Activated effector memory CD4-positive, alpha-beta T cell treated with anti-CD3 and anti-CD28 coated beads, Interleukin-2, amount 50 U/mL, for 16 hours (primary cell): Measurements from ENCODE around the gene RBM47.
"Not testable (repeated sequence)": the region's sequence is repeated elsewhere in the genome, so short reads cannot be mapped to it uniquely, and the experiment has no call there.

Experiments
- DNase-seq: peaks from one replicate; pipeline ENCODE4 v3.0.0-alpha.2; 2020

The RBM47 gene

DNA sequence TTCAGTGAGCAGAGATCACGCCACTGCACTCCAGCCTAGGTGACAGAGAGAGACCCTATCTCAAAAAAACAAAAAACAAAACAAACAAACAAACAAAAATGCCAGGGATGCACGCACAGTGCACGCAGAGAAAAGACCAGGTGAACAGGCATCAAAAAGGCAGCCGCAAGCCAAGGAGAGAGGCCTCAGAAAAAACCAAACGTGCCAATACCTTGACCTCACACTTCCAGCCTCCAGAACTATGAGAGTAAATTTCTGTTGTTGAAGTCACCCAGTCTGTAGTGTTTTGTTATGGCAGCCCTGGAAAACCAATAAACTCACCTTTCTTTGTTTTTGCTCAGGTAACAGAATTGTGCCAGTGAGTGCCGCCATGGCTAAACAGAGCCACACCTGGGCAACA is 228.6 kb downstream of the RBM47 start:
- no peak for DNase-seq

DNA sequence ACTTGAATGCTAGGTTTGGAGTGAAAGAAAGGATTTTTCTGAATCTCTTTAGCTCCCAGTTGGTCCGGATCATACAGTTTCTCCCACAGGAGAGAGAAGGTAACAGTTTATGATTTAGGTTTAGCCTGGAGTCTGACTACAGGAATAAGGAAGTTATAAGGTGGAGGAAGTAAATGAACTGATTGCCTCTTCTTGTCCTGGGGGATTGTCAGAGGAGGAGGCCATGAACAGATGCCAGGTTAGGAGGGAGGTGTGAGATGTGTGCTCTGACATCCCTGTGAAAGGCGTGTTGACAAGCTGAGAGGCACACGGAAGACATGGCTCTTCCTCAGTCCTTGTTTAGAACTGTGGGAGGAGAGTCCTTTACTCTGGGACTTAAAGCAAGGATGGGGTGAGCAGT is 230.1 kb downstream of the RBM47 start:
- no peak for DNase-seq

DNA sequence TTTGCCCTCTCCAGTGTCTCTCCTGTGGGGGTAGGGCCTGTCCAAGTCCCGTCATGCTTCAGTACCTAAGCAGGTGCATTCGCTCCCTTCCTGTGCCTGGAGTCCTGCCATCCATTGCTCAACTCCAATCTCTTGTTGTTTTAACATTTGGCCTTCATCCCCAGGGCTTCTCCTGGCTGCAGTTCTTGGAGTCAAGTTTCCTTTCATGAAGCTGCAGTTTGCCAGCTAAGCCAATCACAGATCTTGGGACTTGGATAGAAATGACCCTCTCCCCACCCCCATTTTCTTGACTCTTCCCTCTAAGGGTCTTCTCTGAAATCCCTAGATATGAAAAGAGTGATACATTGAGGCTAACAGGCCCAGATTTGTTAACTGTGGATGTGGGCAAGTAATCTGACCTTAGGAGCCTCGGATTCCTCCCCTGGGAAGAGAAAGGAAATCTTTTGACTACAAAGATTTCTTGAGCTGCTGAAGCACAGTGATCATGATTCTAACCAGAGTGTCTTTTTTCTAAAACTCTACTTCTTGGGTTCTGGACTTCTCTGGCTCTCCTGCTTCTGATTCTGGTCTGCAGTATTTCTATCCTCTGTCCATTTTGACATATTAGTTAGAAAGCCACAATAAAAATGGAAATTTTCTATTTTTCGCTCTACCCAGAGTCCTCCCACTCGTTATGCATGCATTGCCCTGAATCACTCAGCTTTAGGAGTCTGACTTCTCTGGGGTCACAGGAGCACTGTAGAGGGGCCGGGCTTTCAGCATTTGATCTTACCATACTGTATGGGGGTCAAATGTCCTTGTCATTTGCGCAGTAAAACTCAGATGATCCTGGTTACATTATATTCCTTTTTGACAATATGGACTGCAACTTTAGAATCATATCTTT is 233.5 kb downstream of the RBM47 start:
- no peak for DNase-seq

DNA sequence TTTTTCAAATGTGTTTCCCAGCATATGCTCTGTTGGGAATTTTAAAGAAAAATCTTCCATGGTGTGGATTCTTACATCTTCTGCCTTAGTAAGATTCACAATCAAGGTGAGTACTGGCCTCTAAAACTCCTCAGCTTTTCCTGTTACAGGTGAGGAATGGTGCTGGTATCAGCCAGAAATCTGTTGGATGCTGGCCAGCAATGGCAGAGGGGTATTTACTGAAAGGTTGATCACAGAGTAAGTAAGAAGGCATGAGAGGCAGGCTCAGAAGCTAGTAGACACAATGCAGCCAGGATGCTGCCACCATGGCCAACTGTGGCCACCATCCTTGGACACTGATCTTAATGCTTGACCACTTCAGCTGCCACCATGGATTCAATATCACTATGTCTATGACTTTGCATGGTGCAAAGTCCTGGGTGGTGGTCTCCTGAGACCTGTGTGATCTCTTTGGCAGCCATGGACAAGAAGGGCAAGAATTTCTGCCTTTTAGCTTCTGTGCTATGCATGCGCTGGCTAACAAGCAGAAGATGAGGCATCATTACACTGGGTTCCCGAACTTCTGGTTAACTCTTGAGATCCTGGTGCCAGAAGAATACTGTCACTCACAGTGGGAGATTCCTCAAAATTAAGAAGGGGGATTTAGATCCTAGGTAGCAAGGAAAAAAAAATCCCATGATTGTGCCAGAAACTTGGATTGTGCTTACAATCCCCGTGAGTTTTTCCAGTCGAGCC is 234.3 kb downstream of the RBM47 start:
- no peak for DNase-seq

DNA sequence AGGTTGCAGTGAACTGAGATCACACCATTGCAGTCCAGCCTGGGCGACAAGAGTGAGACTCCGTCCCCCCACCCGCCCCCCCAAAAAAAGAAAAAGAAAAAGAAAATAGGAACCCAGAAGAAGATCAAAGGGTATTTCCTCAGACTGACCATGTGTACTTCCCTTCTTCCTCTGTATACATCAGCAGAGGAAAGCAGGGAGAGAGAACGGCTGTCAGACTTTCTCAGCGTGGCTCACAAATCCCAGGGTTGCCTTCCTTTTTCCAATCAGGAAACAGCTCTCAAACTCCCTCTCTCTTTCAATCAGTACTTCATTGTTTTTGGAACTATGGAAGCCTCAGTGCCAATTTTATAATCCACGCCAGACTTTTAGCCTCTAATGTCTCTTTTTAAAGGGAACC is 235.4 kb downstream of the RBM47 start:
- no peak for DNase-seq

DNA sequence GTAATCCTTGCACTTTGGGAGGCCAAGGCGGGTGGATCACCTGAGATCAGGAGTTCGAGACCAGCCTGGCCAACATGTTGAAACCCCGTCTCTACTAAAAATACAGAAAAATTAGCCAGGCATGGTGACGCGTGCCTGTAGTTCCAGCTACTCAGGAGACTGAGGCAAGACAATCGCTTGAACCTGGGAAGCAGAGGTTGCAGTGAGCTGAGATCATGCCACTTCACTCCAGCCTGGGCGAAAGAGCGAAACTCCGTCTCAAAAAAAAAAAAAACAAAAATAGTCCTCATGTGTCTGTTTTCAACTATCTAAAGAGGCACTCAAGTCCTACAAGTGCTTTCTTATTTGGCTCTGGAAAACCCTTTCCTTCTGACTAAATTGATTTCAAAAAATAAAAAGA is 237.4 kb downstream of the RBM47 start:
- DNase-seq = not testable (repeated sequence)

DNA sequence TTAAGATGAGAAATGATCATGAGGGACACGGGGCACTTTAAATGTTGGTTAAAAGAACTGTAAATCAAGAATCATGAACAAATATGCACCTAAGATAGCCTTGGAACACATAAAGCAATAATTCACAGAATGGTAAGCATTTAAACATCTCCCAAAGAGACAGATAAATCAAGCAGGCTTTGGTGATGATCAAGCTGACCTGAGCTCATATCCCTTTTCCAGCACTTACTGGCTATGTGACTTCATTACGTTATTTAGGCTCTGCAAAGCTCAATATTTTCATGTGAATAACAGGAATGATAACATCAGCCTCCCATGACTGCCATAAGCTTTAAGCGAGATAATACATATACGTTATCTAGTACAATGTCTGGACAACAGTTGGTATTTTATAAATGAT is 239.7 kb downstream of the RBM47 start:
- DNase-seq = no peak

DNA sequence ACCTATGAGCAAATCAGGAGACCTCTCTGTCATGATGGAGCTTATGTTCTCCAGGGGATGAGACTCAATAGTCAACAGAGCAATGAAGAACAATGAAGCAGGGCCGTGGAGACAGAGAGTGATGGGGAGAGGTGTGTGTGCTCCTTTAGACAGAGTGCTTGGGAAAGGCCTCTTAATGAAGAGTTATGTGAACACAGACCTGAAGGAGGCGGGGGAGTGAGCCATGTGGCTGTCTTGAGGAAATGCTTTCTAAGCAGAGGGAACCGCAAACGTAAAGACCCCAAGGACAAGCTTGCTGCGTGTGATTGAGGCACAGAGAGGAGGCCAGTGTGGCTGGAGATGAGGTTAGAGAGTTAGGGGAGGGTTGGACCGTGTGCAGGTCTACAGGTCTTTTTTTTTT is 241.4 kb downstream of the RBM47 start:
- DNase-seq = no peak

DNA sequence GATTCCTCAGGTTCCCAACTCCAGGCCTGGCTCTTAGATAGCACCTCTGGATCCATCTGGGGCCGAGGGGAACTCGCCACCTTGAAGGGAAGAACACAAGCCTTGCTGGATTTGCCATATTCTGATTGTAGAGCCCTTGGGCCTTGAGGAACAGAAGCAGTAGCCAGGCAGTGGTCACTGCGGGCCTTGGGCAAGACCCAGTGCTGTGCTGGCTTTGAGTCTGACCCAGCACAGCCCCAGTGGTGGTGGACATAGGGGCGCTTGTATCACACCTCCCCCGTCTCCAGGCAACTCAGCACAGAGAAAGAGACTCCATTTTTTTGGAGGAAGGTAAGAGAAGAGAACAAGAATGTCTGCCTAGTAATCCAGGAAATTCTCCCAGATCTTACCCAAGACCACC is 249.0 kb downstream of the RBM47 start:
- no peak for DNase-seq

DNA sequence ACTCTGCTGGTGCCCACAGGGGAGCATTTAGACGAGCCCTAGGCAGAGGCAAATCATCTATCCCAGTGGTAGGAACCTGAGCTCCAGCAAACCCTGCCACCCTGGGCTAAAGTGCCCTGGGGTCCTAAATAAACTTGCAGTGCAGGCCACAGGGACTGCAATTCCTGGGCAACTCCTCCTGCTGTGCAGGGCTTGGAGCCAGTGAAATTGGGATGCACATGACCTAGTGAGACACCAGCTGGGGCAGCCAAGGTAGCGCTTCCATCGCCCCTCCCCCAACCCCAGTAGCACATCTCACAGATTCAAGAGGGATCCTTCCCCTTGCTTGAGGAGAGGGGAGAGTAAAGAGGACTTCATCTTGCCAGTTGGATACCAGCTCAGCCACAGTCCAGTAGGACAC is 250.4 kb downstream of the RBM47 start:
- DNase-seq = no peak

DNA sequence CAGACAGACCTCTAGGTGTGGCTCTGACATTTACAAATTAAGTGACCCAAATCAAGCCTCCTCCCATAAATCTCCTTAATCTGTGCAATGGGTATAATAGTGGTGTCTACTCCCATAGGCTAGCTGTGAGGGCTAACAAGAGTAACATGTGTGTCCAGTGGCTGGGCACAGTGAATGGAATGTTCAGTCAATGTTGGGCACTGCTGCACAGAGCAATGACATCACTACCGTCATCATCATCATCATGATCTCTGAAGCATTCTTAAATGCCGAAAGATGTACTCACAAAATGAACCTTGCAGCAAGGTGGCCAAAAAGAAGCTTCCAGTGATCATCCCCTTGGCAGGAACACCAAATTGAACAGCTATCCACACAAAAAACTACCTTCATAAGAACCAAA is 251.0 kb downstream of the RBM47 start:
- no peak for DNase-seq

DNA sequence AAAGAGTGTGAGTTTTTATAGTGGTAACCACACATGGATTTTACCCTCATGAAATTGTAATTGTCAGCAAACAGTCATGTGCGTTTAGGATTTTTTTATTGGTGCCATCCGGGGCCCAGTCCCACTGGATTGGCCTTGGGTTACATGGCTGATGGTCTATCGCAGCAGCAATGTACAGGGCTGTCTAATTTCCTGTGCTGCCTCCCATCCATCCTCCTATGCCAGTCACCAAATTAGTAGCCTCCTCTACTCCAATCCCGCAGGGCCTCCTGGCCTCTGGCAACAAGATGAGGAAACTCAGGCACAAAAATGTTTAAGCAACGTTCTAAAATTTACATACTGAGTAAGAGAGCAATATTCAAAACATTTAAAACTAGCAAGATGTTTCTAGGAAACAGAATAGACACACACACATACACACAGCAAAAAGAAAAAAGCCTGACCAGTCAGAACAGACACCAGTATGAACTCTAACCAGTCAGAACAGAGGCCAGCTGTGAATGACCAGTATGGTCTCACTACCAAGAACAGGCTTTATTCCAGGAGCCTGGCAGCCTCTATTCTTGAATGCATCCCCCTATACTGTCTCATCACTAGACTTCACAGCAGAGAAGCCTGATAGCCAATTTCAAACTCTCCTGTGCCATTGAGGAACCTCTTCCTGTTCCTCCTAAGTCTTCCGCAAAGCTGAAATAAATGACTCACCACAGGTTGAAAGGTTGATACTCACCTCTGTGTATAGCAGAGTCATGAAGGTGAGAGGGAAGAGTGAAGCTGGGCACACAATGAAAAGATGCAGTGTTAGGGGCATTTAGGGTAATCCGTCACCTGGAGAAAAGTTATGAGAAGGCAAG is 251.9 kb downstream of the RBM47 start:
- no peak for DNase-seq

DNA sequence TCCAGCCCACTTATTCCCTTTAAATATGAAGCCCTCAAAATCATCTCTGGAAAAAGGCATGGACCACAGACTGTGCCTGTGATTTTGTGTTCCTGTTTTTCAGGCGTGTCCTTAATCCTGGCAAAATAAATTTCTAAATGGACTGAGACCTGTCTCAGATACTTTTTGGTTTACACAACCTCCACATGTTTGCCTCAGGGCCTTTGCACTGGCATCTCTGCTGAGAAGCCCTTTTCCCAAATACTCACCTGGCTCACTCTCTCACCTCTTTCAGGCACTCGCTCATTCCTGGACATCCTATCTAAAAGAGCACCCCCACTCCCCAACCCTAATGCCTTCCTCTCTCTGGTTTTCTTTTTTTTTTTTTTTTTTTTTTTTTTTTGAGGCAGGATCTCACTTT is 254.0 kb downstream of the RBM47 start:
- no peak for DNase-seq

DNA sequence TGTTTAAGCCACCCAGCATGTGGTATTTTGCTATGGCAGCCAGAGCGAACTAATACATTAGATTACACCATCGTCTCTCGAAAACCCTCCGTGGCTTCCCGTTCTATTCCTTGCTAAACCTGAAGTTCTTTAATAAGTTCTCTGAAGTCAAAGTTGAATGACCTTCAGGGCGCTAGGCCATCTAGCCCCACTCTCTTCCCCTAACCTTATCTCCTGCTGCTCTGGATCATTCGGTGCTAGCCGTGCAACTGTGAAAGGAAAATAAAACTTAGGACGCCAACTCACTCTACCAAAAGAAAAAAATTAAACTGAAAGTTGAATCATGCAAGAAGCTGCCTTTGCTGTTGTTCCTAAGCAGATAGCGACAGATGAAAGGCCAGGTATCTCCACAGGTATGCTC is 254.6 kb downstream of the RBM47 start:
- no peak for DNase-seq

DNA sequence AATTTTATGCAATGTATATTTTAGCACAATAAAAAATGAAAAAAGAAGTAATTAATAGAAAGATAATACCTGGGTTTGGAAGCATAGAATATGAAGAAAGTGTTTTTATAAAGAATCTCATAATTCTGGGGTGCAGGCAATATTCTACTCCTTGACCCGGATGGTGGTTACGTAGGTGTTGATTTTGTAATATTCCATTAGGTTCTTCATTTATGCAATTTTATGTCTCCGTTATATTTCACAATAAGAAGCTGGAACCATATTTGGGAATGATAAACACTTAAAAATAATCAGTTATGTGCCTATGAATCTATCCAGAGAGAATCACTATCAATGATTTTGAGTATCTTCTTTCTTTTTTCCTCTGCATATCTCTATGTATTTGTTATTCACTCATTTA is 256.0 kb downstream of the RBM47 start:
- DNase-seq = no peak
